HL-60 (cell line): ENCODE measurements around the gene LIMS2.

ENCODE experiments used
- POLR2AphosphoS5 ChIP-seq: IDR thresholded peaks from 2 replicates; pipeline ENCODE4 v1.6.1; 2012; ENCODE audit warnings: low read depth
- SPI1 ChIP-seq: IDR thresholded peaks from 2 replicates; pipeline ENCODE4 v1.6.1; 2012; ENCODE audit warnings: low read depth, mild to moderate bottlenecking, borderline replicate concordance
- TF ChIP-seq, protein P1 (sequence below): IDR thresholded peaks from one replicate; pipeline ENCODE4 v1.5.1; 2011; ENCODE audit warnings: low read length, control low read depth, inconsistent platforms; ENCODE audit not compliant: insufficient read depth
- TF ChIP-seq, protein P2 (sequence below): IDR thresholded peaks from 2 replicates; pipeline ENCODE4 v1.6.1; 2012; ENCODE audit warnings: low read depth; ENCODE audit not compliant: insufficient replicate concordance

DNA sequence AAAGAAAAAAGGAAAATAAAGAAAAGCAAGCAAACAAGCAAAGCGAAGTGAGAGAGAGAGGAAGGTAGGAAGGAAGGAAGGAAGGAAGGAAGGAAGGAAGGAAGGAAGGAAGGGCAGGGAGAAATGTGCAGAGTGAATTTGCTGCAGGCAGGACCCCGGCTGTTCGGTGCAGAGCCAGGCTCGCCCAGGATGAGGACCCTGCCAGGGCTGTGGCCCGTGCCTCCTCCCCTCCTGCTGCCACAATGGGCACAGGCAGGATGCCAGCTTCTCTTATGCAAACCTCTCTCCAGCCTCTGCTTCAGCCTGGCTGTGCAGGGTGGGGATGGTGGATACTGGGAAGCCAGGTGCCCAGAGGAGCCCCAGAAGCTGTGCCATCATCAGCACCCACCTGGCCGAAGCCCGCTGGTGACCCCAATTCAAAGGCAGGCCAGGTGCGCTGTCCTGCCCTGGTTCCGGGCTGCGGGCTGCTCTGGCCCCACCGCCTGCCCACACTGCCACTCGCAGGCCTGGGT is 26.2 kb downstream of the LIMS2 start:
- TF ChIP-seq, protein P1, sequence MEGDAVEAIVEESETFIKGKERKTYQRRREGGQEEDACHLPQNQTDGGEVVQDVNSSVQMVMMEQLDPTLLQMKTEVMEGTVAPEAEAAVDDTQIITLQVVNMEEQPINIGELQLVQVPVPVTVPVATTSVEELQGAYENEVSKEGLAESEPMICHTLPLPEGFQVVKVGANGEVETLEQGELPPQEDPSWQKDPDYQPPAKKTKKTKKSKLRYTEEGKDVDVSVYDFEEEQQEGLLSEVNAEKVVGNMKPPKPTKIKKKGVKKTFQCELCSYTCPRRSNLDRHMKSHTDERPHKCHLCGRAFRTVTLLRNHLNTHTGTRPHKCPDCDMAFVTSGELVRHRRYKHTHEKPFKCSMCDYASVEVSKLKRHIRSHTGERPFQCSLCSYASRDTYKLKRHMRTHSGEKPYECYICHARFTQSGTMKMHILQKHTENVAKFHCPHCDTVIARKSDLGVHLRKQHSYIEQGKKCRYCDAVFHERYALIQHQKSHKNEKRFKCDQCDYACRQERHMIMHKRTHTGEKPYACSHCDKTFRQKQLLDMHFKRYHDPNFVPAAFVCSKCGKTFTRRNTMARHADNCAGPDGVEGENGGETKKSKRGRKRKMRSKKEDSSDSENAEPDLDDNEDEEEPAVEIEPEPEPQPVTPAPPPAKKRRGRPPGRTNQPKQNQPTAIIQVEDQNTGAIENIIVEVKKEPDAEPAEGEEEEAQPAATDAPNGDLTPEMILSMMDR = no peak
- TF ChIP-seq SPI1 = no peak
- TF ChIP-seq, protein P2, sequence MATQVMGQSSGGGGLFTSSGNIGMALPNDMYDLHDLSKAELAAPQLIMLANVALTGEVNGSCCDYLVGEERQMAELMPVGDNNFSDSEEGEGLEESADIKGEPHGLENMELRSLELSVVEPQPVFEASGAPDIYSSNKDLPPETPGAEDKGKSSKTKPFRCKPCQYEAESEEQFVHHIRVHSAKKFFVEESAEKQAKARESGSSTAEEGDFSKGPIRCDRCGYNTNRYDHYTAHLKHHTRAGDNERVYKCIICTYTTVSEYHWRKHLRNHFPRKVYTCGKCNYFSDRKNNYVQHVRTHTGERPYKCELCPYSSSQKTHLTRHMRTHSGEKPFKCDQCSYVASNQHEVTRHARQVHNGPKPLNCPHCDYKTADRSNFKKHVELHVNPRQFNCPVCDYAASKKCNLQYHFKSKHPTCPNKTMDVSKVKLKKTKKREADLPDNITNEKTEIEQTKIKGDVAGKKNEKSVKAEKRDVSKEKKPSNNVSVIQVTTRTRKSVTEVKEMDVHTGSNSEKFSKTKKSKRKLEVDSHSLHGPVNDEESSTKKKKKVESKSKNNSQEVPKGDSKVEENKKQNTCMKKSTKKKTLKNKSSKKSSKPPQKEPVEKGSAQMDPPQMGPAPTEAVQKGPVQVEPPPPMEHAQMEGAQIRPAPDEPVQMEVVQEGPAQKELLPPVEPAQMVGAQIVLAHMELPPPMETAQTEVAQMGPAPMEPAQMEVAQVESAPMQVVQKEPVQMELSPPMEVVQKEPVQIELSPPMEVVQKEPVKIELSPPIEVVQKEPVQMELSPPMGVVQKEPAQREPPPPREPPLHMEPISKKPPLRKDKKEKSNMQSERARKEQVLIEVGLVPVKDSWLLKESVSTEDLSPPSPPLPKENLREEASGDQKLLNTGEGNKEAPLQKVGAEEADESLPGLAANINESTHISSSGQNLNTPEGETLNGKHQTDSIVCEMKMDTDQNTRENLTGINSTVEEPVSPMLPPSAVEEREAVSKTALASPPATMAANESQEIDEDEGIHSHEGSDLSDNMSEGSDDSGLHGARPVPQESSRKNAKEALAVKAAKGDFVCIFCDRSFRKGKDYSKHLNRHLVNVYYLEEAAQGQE = no peak
- TF ChIP-seq POLR2AphosphoS5 = no peak
